ENCODE measurements around the gene DLG2.

GRCh38 chr11:85494396-85494795, 132.7 kb downstream of the DLG2 start:
- TF ChIP-seq CTCF (IDR thresholded peaks at IDR 0.05; ENCODE audit: insufficient read depth, low read length) (no peak), POLR2AphosphoS5 (IDR thresholded peaks at IDR 0.05; ENCODE audit: low read depth) (no peak), REST (IDR thresholded peaks at IDR 0.05; ENCODE audit: insufficient replicate concordance, low read depth) (no peak), GABPA (IDR thresholded peaks at IDR 0.05; ENCODE audit: low read depth) (no peak)
